HepG2 (cell line): ENCODE data around the gene PRPSAP1. TPM values are rescaled to one million over a fixed set of nuclear protein-coding genes. Genes with fewer than 3 reads are reported as not detected.
A peak's percentile ranks its signal among the peaks of the same experiment; 100 is the strongest.

ENCODE experiments used
- AHR ChIP-seq: IDR thresholded peaks from 2 replicates; pipeline ENCODE4 v1.6.1; 2018; ENCODE audit warnings: missing genetic modification reagents, missing compliant biosample characterization
- CENPT ChIP-seq: sonication (generic); formaldehyde crosslinking; IDR thresholded peaks from 2 replicates; pipeline ENCODE4 v1.8.0; 2022; ENCODE audit warnings: low read depth, mild to moderate bottlenecking, moderate library complexity, missing genetic modification reagents
- CENPX ChIP-seq: sonication (generic); formaldehyde crosslinking; IDR thresholded peaks from 2 replicates; pipeline ENCODE4 v1.9.0; 2021; ENCODE audit warnings: mild to moderate bottlenecking, missing genetic modification reagents, moderate library complexity
- ELF3 ChIP-seq: IDR thresholded peaks from 2 replicates; pipeline ENCODE4 v1.6.1; 2016; ENCODE audit warnings: missing genetic modification reagents, missing compliant biosample characterization
- FOXK1 ChIP-seq: sonication (generic); formaldehyde crosslinking; IDR thresholded peaks from 2 replicates; pipeline ENCODE4 v1.4.0; 2020; ENCODE audit warnings: low read depth, missing genetic modification reagents, borderline replicate concordance
- HOXA3 ChIP-seq: sonication (generic); formaldehyde crosslinking; IDR thresholded peaks from 2 replicates; pipeline ENCODE4 v1.5.0; 2020; ENCODE audit warnings: missing genetic modification reagents
- ISX ChIP-seq: sonication (generic); formaldehyde crosslinking; conservative IDR thresholded peaks from 2 replicates; pipeline ENCODE4 v1.5.0; 2020; ENCODE audit warnings: missing genetic modification reagents
- KLF13 ChIP-seq: sonication (generic); formaldehyde crosslinking; IDR thresholded peaks from 2 replicates; pipeline ENCODE4 v1.4.0; 2020; ENCODE audit warnings: mild to moderate bottlenecking, missing genetic modification reagents
- MED13 ChIP-seq: sonication (generic); formaldehyde crosslinking; IDR thresholded peaks from 2 replicates; pipeline ENCODE4 v1.5.0; 2020; ENCODE audit warnings: missing genetic modification reagents
- NR1H2 ChIP-seq: sonication (generic); formaldehyde crosslinking; IDR thresholded peaks from 2 replicates; pipeline ENCODE4 v1.8.1; 2022; ENCODE audit warnings: low read depth, missing genetic modification reagents, borderline replicate concordance
- RXRA ChIP-seq: sonication (generic); formaldehyde crosslinking; IDR thresholded peaks from 2 replicates; pipeline ENCODE4 v1.5.1; 2020; ENCODE audit warnings: missing genetic modification reagents
- TEAD2 ChIP-seq: sonication (generic); formaldehyde crosslinking; IDR thresholded peaks from 2 replicates; pipeline ENCODE4 v1.9.0; 2021; ENCODE audit warnings: missing genetic modification reagents
- ZNF318 ChIP-seq: sonication (generic); formaldehyde crosslinking; IDR thresholded peaks from 2 replicates; pipeline ENCODE4 v1.4.0; 2020; ENCODE audit warnings: mild to moderate bottlenecking, missing genetic modification reagents
- ZNF782 ChIP-seq: sonication (generic); formaldehyde crosslinking; IDR thresholded peaks from 2 replicates; pipeline ENCODE4 v1.4.0; 2020; ENCODE audit warnings: missing genetic modification reagents, mild to moderate bottlenecking, borderline replicate concordance
- polyA plus RNA-seq, 8 experiments: library from polyadenylated mRNA; depleted of rRNA in 3 of 8; stranded (reverse) in 7 of 8; unstranded in 1 of 8; fragments of >200 nt; fragmentation: Illumina TruSeq in 4 of 8; extraction: Trizol in 4 of 8; gene quantifications; 2 replicates each; pipeline versions ENCODE4 v1.2.1 to v1.2.3, GENCODE V29; 2011 to 2016; ENCODE audit warnings: low read depth in 4 of 8, missing spikeins in 1 of 8, mixed read lengths in 1 of 8; ENCODE audit not compliant: insufficient read depth in 1 of 8
- total RNA-seq, 5 experiments: library from RNA; depleted of rRNA; stranded (reverse); fragments of >200 nt; fragmentation: Illumina TruSeq; extraction: Trizol; gene quantifications; 2 replicates each; pipeline ENCODE4 v1.2.3, GENCODE V29; 2016; ENCODE audit warnings: low read depth in 1 of 5
- TF ChIP-seq, protein P1 (sequence below): sonication (generic); formaldehyde crosslinking; IDR thresholded peaks from 2 replicates; pipeline ENCODE4 v1.5.0; 2020; ENCODE audit warnings: missing genetic modification reagents
- TF ChIP-seq, protein P2 (sequence below): sonication (generic); formaldehyde crosslinking; IDR thresholded peaks from 2 replicates; pipeline ENCODE4 v1.4.0; 2020; ENCODE audit warnings: missing genetic modification reagents
- TF ChIP-seq, protein P3 (sequence below): sonication (generic); formaldehyde crosslinking; IDR thresholded peaks from 2 replicates; pipeline ENCODE4 v1.5.0; 2020; ENCODE audit warnings: missing genetic modification reagents

The PRPSAP1 gene
- total and polyA plus RNA-seq, 2 of the 13 experiments (the other 11 are each of a cell fraction or from before 2014, with no cell fraction given) = 91.1 to 314 TPM

DNA sequence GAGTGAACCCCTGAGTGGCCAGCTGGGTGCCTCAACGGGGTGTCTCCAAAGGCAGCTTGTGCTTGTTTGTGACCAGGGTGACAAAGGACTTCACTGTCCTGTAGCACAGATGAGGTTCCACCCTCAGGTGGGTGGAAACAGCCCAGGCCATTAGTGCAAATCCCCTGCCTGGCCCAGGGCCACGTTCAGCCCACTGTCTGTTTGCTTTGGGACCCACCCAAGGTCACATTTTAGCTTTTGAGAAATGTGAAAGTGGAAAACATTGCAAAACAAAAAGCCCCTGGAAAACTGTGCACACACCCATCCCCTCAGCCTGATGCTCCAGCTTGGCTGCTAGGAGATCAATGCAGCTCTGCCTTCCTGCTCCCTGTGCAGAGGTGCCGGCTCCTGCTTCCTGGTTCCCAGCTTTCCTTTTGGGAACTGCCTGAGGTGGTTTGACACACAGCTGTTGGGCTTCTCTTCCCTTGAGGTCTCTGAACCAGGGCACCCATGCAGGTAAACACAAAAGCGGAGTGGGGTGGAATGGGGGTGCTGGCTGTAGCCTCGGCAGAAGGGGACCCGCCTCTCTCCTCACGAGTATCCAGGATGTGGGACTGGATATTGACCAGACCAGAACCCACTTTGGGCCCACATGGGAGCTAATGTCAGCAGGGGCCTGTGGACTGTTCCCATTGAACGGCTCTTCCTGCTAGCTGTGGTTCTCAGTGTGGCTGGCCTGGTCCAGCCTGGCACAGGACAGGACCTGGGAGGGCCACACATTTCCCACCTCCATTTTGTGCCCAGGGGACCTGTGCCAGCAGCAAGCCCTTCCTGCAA is 22.8 kb upstream of the PRPSAP1 start (continued):
- TF ChIP-seq ZNF318 (CRISPR knock-in tag) = 0 out of 2 replicates have a peak, but pooled peaks have one; percentile 22
- peak; percentile 85; the same call in 1 of the 2 replicates for TF ChIP-seq RXRA (CRISPR knock-in tag)
- TF ChIP-seq ZNF782 (CRISPR knock-in tag) = no peak
- TF ChIP-seq CENPX (CRISPR knock-in tag) = no peak
- TF ChIP-seq, protein P1, sequence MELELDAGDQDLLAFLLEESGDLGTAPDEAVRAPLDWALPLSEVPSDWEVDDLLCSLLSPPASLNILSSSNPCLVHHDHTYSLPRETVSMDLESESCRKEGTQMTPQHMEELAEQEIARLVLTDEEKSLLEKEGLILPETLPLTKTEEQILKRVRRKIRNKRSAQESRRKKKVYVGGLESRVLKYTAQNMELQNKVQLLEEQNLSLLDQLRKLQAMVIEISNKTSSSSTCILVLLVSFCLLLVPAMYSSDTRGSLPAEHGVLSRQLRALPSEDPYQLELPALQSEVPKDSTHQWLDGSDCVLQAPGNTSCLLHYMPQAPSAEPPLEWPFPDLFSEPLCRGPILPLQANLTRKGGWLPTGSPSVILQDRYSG (CRISPR knock-in tag) = no peak
- peak; percentile 95 for TF ChIP-seq ELF3 (CRISPR knock-in tag)
- no peak for TF ChIP-seq ISX (CRISPR knock-in tag)
- TF ChIP-seq FOXK1 (CRISPR knock-in tag) = peak; percentile 65; the same call in 1 of the 2 replicates
- TF ChIP-seq, protein P2, sequence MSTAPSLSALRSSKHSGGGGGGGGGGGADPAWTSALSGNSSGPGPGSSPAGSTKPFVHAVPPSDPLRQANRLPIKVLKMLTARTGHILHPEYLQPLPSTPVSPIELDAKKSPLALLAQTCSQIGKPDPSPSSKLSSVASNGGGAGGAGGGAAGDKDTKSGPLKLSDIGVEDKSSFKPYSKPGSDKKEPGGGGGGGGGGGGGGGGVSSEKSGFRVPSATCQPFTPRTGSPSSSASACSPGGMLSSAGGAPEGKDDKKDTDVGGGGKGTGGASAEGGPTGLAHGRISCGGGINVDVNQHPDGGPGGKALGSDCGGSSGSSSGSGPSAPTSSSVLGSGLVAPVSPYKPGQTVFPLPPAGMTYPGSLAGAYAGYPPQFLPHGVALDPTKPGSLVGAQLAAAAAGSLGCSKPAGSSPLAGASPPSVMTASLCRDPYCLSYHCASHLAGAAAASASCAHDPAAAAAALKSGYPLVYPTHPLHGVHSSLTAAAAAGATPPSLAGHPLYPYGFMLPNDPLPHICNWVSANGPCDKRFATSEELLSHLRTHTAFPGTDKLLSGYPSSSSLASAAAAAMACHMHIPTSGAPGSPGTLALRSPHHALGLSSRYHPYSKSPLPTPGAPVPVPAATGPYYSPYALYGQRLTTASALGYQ (CRISPR knock-in tag) = peak; percentile 93
- TF ChIP-seq HOXA3 (CRISPR knock-in tag) = peak; percentile 89
- peak; percentile 48; the same call in 1 of the 2 replicates for TF ChIP-seq AHR
- TF ChIP-seq CENPT (CRISPR knock-in tag) = no peak
- TF ChIP-seq NR1H2 (CRISPR knock-in tag) = no peak; the same call in 1 of the 2 replicates
- TF ChIP-seq, protein P3, sequence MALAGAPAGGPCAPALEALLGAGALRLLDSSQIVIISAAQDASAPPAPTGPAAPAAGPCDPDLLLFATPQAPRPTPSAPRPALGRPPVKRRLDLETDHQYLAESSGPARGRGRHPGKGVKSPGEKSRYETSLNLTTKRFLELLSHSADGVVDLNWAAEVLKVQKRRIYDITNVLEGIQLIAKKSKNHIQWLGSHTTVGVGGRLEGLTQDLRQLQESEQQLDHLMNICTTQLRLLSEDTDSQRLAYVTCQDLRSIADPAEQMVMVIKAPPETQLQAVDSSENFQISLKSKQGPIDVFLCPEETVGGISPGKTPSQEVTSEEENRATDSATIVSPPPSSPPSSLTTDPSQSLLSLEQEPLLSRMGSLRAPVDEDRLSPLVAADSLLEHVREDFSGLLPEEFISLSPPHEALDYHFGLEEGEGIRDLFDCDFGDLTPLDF (CRISPR knock-in tag) = peak; percentile 65; the same call in 1 of the 2 replicates
- TF ChIP-seq KLF13 (CRISPR knock-in tag) = no peak
- TF ChIP-seq MED13 = peak; percentile 92
- no peak for TF ChIP-seq TEAD2 (CRISPR knock-in tag)
